ENCODE measurements around the gene MIB1.

The MIB1 gene

DNA sequence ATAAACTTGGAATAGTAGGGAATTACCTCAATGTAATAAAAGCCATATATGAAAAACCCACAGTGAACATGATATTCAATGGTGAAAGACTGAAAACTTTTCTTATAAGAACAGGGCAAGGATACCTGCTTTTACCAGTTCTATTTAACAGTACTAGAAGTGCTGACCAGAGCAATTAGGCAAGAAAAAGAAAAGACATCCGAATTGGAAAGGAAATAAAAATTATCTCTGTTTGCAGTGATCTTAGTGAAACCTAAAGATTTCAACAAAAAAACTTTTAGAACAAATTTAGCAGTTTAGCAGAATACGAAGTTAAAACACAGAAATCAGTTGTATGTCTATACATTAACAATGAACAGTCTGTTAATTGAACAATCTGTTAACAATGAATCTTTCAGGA is 69.1 kb downstream of the MIB1 start:
- in situ Hi-C loops (cut with MboI; ENCODE audit: low sequenced_read_pairs), result no loop called here

DNA sequence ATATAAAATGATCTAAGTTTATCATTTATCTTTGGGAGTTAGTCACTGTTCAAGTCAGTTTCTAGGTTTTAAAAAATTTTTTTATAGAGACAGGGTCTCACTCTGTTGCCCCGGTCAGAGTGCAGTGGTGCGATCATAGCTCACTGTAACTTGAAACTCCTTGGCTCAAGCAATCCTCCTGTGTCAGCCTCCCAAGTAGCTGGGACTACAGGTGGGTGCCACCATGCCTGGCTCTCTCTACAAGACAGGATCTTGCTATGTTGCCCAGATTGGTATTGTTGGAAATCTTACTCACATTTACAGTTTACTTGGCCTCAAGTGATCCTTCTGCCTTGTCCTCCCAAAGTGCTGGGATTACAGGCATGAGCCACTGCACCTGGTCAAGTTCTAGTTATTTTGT is 74.5 kb downstream of the MIB1 start:
- in situ Hi-C loops (cut with MboI; ENCODE audit: low sequenced_read_pairs), result no loop called here

DNA sequence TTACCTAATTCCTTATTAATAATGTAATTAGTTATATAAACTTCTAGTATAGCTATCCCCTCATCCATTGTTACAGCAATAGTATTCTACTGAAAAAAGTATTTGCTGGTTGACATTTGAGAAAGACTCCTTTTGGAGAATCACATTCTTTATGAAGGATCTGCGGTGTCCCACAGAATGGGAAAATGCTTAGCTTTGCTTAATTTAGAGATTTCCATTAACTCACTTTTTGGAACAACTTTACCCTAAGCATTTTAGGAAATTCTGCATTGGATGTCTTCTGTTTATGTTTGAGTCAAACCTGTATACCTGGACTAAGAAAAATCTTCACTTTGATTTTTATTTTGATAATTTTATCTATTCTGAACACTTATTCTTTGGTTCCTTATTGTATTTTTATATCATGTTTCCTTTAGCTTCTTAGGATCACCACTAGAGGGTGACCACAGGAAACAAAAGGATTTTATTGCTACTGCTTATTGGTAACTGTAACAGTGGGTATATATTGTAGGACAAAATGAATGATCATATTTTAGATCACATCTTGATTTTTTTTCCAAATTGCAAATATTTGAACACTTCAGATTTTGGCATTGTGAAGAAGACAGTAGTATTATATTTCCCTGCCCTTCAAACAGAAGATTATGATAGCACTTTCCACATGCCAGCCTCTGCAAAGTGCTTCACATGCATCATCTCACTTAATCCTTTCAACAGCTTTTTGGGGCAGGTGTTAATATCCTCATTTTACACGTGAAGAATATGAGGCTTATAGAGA is 79.6 kb downstream of the MIB1 start:
- in situ Hi-C loops (cut with MboI; ENCODE audit: low sequenced_read_pairs), result no loop called here

DNA sequence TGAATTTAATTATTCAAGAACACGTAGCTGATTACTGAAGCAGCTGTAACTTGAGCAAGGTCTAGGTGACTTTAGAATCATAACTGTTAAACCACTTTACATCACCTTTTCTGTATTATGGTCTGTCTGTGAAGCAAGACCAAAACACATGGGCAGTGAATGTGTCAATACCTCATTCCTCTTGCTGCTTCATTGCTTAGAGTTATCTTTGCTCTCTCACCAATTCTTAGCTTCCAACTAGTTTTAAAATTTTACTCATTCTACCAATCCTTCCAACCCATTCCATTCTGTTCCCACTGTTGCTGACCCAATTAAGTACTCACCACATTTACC is 80.2 kb downstream of the MIB1 start:
- in situ Hi-C loops (cut with MboI; ENCODE audit: low sequenced_read_pairs), result no loop called here

DNA sequence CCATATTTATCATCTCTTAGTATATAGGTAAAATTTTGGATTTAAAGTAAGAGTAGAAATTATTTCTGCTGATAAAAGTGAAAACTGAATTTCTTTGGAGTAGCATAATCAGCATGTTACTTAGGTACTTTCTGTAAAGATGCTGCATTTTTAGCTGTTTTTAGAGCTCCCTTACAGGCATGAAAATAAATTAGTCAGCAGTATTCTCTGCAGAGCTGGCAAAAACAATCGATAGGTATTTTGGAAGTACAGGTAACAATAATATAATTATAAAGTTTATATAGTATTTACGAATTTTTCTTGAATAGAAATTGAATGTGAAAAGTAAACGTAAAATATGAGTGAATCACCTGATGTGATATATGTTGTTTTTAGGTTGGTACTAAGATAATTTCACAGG is 83.3 kb downstream of the MIB1 start:
- in situ Hi-C loops (cut with MboI; ENCODE audit: low sequenced_read_pairs), result no loop called here

DNA sequence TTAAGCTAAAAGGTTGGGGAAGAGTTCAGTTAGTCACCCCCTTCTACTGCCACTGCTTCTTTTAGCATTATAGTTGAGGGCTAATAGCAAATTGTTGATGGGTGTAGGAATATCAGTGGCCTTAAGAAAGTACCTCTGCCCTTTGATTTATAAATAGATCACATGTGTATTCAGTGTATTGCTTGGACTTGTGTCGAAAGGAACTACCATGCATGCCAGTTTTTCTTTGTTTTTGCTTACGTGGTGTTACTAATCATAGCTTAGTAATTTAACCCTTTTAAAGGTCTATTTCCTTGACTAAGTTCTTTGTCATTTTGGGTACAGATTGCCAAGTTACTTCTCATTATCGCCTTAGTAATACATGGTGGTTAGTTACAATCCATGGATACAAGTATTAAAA is 85.6 kb downstream of the MIB1 start:
- in situ Hi-C loops (cut with MboI; ENCODE audit: low sequenced_read_pairs), result no loop called here

DNA sequence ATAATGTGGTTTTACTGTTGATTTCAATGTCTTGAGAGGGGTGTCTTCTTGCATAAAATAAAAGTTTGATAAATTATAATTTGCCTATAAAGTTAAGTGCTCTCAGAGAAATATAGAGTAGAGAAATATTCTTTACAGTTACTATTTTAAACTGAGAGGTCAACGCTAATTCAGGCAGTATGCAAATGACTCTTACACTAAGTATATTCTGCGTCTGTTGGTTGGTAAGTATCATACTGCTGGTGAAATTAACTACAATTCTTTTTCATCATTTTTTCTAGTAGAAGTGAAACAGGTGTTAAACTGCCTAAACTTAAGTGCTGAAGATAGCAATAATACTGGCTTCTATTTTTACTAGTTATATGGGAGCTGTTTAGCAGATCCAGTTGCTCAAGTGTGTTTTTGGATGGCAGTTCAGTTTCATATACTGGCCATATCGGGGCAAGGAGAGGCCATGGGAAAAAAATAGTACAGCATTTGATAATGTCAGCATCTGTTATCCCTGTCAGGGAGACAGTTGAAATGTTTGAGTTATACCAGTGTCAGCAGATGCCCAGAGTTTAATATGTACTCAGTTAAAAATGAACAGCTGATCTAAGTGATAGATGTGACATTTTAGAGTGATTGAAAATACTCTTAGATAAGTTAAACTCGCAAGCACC is 86.2 kb downstream of the MIB1 start:
- in situ Hi-C loops (cut with MboI; ENCODE audit: low sequenced_read_pairs), result no loop called here

DNA sequence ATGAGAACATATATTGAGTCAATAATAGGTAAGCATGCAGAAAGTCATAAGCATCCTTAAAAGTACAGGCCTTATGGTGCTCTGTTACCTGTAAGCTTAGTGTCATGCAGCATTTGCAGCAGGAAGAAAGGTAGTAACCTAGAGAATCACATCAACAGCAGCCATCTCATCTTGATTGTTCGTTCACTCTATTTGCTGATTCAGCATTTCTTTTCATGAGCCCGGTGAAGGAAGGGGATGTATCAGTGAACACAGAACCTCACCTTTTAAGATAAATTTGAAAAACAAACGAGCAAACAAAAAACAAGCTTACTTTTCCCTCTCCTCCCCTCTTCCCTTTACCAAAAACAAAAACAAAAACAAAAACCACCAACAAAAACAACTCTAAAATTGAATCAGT is 89.9 kb downstream of the MIB1 start:
- in situ Hi-C loops (cut with MboI; ENCODE audit: low sequenced_read_pairs), result no loop called here

DNA sequence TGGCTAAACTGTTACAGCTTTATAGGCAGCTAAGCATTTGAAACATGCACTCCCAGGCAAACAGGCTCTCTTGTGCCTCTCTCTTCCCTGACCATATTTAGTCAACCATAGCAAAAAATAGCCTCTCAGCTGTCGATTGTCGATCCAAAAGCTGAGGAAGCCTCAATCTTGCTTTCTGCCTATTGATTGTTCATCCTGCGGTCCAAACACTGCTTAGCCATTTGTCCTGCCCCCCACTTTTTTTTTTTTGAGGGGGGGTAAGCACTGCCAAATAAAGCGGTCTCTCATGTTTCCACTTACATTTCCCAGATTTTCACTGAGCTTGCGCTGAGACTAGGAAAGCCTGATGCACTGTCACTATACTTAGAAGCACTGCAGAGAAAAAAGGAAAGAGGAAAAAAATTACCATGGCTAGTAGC is 90.8 kb downstream of the MIB1 start:
- in situ Hi-C loops (cut with MboI; ENCODE audit: low sequenced_read_pairs), result no loop called here

DNA sequence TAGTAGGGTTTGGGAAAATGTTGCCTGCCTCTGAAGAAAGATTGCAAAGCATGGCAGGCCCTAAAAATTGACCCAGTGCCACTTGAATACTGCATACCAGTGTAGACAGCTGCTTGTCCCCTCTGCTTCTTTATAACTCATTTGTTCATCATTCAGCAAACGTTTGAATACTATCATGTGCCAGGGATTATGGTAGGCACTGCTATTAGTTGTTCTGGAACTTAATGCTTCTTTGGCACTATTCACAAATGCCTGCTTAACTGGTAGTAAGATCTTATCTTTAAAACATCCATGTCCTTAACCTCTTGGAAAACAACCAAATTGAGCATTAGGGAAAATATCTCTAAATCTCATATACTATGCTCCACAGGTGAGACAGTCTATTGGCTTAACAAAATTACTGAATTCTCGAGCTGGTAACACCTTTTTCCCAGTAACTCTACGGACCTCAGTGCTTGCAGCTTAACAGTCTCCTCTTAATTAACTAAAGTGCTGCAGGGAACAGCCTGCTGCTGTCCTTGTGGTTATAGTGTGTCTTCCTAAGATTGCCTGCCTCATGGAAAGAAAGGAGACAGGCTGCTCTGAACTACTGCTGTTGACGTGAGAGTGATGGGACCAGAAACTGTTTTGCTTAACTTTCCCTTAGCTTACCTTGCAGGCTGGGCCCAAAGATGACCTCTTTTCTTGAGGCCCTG is 93.2 kb downstream of the MIB1 start:
- in situ Hi-C loops (cut with MboI; ENCODE audit: low sequenced_read_pairs), result no loop called here

DNA sequence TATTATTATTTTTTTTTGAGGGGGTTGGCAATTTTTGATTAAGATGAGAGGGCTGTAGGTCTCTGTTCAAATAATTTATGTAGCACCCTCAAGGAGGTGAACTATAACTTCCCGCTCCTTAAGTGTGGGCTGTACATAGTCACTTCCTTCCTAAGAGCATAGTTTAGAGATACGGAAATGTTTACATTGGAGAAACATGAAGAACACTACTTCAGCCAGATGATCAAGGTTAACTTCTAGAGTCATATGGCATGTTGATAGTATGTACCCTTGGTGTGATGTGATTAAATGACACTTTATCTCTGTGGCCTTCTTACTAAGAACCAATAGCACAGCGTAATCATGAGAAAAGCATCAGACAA is 93.7 kb downstream of the MIB1 start:
- in situ Hi-C loops (cut with MboI; ENCODE audit: low sequenced_read_pairs), result no loop called here

DNA sequence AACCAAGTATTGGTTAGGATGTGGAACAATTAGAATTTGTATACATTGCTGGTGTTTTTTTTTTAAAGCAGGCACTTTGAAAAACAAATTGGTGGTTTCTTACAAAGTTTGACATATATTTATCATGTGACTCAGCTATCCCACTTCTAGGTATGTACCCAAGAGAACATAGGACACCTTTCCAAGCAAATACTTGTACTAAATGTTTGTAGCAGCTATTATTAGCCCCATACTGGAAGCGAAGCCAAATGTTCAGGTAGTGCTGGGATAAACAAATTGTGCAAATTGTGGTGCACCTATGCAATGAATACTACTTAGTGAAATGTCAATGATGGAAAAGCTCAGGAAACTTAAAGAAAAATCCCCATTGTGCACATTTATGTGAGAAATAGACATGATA is 101.0 kb downstream of the MIB1 start:
- in situ Hi-C loops (cut with MboI; ENCODE audit: low sequenced_read_pairs), result no loop called here

DNA sequence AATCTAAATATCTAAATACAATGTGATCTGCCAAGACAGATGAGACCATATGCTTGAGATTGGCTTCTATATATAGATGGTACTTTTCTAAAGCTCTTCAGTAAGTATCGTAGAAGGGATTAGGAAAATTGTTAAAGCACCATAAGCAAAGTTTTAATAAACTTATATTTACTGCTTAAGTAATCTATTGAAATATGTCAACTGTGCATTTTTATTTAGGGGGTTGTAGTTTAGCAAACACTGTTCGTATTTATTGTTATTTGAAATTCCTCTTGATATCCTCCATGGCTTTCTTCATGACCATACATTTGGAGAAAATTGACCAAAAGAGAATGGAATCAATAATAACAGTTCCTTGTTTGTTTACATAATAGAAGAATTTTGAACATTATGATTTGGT is 102.7 kb downstream of the MIB1 start:
- in situ Hi-C loops (cut with MboI; ENCODE audit: low sequenced_read_pairs), result no loop called here

DNA sequence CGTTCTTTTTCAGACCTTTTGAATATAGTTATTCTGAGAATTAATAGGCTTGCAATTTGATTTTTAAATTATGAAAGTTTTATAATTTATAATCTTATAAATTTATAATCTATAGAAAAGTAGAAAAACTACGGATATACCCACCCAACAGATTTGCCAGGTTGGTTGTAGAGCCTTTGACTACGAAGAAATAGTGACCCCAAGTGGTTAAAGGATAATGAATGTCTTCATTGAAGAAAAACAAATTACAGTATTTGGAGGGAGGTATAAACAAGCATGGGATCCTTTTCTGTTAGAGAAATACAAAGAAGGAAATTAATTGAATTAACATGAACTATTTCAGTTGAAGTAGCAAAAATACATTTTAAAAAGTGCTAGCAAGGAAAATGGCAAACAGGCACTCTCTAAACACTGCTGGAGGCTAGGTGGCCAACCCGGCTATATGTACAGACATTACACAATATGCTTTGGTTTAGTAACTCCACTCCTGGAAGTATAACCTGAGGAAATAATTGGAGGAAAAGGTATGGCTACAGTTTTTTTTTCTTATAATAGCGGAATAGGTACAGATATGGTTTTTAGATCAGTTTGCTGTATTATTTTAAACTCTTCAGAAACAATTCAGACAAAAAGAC is 110.9 kb downstream of the MIB1 start:
- in situ Hi-C loops (cut with MboI; ENCODE audit: low sequenced_read_pairs), result loop anchor here (25.0 kb wide), 2 partner anchors 364 to 589 kb away; no protein-coding TSS in a partner anchor

DNA sequence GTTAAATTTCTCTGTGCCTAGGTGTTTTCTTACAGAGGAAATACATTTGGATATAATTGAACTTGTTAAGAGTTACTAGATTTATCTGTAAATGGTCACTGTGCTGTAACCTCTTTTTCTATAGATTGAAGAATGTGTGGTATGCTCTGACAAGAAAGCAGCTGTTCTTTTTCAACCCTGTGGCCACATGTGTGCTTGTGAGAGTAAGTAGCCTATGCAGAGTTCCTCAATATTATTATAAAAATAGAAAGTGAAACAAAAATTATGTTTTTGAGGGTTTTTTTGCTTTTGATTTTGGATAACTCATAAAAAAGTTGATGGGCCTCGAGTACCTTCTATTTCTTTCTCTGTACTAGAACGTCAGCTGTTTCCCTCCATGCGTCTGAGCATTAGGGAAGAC is 112.4 kb downstream of the MIB1 start:
- in situ Hi-C loops (cut with MboI; ENCODE audit: low sequenced_read_pairs), result loop anchor here (25.0 kb wide), 2 partner anchors 366 to 591 kb away; no protein-coding TSS in a partner anchor

DNA sequence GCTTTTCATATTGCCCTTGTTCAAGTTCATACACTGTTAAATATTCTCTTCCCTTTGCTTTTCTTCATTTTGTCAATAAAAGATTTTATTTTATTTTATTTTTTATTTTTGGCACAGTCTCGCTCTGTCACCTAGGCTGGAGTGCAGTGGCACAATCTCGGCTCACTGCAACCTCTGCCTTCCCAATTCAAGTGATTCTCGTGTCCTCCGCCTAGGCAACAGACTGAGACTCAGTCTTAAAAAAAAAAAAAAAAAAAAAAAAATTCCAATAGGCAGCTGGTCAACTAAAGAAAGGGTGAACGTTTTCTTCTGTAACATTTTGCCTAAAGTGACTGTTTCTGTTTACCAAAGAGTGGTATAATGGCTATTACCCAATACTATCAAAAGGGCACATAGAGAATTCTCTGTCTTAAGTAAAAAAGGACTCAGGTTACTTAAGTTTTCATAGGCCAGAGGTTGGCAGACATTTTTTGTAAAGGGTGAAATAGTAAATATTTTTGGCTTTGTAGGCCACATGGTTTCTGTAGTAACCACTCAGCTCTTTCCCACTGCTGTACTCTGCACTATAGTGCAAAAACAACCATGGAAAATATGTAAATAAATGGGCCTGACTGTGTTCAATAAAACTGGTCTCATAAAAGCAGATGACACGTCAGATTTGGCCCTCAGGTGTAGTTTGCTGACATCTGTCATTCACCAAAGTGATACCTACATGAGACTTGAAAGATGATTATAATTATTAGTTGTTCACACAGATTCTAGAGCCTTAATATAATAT is 113.4 kb downstream of the MIB1 start:
- in situ Hi-C loops (cut with MboI; ENCODE audit: low sequenced_read_pairs), result loop anchor here (25.0 kb wide), 2 partner anchors 367 to 592 kb away; no protein-coding TSS in a partner anchor

DNA sequence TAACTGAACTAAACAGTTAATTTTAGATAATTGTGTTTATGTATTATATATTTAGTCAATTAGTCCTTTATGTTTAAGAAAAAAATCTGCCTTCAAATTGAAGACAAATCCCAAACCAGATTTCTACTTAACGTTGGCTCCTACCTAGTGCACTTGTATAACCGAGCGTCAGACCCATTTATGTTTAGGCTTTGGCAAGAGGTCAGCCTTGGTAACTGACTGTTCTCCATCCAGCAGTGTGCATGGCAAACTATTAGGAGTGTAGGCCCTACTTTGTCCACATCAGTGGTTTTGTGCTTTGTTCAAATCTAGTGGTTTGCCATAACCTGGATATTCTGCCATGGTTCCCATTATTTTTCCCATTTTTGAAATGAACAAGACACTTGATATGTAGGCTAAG is 114.8 kb downstream of the MIB1 start:
- in situ Hi-C loops (cut with MboI; ENCODE audit: low sequenced_read_pairs), result loop anchor here (25.0 kb wide), 2 partner anchors 368 to 593 kb away; no protein-coding TSS in a partner anchor

DNA sequence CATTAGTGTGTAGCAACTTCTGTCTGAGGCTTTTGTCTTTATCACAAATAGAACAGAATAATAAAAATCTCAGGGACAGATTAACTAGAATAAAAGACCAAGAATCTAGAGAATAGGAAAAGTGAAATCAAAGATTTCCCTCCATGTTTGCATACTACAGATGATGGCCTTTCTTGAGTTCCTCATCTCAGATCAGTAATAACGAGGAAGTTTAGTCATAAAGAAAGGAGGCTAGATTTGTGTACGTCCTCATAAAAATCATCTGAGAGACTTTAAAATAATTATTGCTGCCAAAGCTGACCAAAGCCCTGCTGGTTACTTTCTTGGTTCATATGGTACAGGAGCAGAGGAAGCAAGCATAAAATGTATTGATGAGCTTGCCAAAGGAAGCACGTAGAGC is 117.3 kb downstream of the MIB1 start:
- in situ Hi-C loops (cut with MboI; ENCODE audit: low sequenced_read_pairs), result loop anchor here (25.0 kb wide), 2 partner anchors 371 to 596 kb away; no protein-coding TSS in a partner anchor

DNA sequence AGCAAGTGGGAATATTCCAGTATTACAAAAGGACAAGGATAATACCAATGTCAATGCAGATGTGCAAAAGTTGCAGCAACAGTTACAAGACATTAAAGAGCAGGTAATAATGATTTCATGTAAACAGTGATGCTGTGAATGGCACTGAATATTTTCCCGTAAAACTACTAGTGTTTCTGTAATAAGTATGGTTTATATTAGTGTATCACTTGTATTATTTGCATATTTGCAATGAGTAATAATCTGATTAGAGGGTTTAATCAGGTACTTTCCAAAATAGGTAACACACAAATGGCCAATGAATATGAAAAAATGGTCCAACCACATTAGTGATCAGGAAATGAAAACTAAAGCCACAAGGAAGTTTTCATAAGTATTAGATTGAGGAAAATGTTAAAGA is 118.0 kb downstream of the MIB1 start:
- in situ Hi-C loops (cut with MboI; ENCODE audit: low sequenced_read_pairs), result loop anchor here (25.0 kb wide), 2 partner anchors 371 to 596 kb away; no protein-coding TSS in a partner anchor

DNA sequence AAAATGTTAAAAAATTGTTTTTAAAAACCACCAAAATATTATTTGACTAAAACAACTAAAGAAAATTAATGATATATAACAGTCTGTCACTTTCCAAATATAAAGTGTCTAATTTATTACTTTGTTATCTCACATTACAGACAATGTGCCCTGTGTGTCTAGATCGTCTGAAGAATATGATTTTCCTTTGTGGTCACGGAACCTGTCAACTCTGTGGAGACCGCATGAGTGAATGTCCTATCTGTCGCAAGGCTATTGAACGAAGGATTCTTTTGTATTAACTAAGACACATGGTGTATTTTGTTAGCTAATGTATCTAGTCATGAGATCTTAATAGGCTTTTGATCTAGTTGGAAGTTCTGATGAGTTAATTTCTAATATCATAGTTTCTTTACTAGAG is 123.8 kb downstream of the MIB1 start:
- in situ Hi-C loops (cut with MboI; ENCODE audit: low sequenced_read_pairs), result loop anchor here (25.0 kb wide), 2 partner anchors 377 to 602 kb away; no protein-coding TSS in a partner anchor

All from HL-60/S4 (cell line).